NCI-H1930 (cell line): Measurements from ENCODE around the gene SSR3.
A peak's percentile ranks its signal among the peaks of the same experiment; 100 is the strongest.
"Not testable (repeated sequence)": the region's sequence is repeated elsewhere in the genome, so short reads cannot be mapped to it uniquely, and the experiment has no call there.

Experiments used
- DNase-seq, 2 experiments: peaks; one replicate each; lab custom pipeline; 2025; lab: John Stamatoyannopoulos, UW

The SSR3 gene

DNA sequence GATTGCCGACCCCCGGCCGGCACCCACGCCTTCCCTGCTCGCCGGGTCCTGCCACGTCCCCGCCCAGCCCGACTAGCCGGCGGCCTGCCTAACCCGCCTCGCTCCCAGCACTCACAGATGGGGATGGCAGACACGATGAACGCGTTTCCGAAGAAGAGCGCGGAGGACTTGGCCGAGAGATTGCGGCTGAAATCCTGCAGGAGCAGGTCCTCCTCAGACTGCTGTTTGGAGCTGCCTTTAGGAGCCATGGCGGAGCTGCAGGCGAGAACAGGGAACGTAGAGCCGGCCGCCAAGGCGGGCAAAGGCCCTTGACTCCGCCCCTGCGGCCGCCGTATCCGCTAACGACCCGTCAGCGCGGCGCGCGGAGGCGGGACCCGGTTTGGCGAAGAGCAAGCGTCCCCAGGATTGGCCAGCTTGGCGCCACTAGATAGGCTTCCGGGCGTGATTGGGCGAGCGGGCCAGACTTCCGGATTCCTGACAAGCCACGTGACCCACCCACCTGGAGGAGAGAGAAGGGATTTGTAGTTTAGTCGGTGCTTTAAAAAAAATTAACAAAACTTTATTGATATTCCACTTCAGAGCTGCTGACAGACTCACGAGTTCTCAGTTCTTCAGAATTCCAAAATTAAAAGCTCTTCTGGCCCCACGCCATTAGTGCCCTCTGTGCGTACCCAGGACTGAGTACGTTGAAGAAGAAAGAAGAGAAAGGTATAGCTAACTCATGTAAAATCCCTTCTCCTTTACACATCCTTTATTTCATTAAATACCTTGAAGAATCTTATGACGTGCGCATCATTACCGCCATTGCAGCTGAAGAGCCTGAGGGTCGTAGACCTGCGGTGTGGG, at the start of gene SSR3:
SSR3 (minus strand) TSS at position 276 of the 846 bp plus-strand sequence; CDS start at position 248, 28 bp downstream.
- peak; percentile 95 to 97 for DNase-seq

DNA sequence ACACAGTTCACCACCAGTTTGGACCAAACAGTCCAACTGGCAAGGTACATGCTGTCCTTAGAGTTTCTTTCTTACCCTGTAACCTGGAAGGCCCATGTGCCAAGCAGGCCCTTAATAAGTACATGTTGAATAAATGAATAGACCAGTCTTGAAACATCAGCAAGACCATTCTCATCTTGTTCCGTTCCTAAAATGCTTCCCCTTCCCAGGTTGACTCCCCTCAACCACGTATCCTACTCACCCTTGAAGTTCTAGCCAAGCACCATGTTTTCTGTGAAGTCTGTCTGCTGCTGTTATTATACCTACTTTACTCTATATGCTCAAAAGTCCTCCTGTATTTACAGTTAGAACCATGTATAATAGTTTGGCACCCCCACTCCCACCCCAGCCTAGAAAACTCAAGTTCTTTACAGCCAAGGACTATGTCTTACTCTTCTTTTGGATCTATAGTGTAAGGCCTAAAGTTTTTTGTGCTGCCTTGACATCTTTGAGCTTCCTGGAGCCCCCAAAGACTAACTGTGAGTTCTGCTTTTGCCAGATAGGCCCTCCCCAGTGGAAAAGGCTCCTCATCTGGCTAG, 49.2 kb upstream of the SSR3 start:
- DNase-seq = no peak

- no peak for DNase-seq
Measured at GRCh38 chr3:156603379-156604017, 48.6 kb upstream of the SSR3 start.

- no peak for DNase-seq
Measured at GRCh38 chr3:156602424-156602823, 47.5 kb upstream of the SSR3 start.

DNA sequence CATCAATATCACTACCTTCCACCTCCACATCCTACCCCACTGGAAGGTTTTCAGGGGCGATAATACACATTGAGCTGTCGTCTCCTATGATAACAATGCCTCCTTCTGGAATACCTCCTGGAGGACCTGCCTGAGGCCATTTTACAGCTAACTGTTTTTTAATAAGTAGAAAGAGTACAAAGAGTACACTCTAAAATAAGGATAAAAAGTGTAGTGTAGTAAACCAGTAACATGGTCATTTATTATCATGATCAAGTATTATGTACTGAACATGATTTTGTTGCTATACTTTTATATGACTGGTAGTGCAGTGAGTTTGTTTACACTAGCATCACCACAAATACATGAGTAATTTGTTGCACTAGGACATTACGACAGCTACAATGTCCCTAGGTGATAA, 46.6 kb upstream of the SSR3 start:
- no peak for DNase-seq

- DNase-seq = no peak
Measured at GRCh38 chr3:156600834-156601233, 45.9 kb upstream of the SSR3 start.

DNA sequence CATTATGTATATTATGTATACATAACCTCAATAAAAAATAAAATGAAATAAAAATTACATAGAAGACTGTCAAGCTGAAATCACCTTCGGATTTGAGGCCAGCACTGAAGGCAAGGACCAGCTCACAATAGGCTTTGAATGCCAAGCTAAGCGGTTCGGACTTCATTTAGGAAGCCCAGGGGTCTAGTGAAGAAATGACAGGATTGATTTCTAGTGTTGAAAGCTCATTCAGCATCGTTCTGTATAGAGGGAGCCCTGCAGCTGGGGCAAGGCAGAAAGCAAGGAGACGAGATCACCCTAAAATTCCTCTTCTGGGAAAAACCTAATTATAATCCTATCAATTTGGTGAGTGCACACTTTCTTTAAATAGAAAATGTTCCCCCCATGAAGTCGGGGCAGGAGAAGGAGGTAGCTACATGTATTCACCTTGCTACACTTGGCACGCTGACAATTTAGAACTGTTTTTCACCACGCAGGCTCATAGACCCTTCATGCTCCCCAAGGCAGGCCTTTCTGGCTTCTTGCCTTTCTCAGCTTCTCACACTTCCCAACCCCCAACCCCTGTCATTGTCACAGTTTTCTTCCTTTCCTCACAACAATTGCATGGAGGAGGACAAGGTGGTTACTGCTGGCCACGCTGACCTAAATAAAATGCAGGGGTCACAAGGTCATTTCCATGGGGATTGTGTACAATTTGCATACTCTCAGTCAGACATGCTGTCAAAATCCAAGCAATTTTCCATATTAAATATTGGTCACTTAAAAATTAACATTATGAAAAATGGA, 44.4 kb upstream of the SSR3 start:
- no peak for DNase-seq

- DNase-seq = no peak
Measured at GRCh38 chr3:156598413-156598812, 43.5 kb upstream of the SSR3 start.

GRCh38 chr3:156594219-156594683, 39.3 kb upstream of the SSR3 start:
- no peak for DNase-seq

DNA sequence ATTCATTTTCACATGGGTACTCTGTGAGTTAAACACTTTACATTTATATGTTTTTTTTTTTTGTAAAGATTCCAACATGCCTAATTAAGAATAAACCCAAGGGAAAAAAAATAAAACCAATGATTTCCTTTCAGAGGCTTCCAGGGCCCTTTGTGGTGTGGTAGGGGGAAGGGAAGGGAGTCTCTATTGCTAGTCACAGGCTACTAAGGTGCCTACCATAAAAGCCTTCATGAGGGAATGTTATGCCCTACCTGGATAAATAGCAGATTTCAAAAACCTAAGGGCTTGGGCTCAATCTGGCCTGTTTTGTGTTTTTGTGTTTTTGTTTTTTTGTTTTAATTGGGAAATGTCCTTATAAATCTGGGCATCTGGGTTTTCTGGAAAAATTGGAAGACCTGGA, 38.9 kb upstream of the SSR3 start:
- no peak for DNase-seq

- DNase-seq = not testable (repeated sequence)
Measured at GRCh38 chr3:156589806-156590205, 34.9 kb upstream of the SSR3 start.

- DNase-seq = no peak
Measured at GRCh38 chr3:156587760-156588069, 32.8 kb upstream of the SSR3 start.

- no peak for DNase-seq
Measured at GRCh38 chr3:156586905-156587759, 32.2 kb upstream of the SSR3 start.

DNA sequence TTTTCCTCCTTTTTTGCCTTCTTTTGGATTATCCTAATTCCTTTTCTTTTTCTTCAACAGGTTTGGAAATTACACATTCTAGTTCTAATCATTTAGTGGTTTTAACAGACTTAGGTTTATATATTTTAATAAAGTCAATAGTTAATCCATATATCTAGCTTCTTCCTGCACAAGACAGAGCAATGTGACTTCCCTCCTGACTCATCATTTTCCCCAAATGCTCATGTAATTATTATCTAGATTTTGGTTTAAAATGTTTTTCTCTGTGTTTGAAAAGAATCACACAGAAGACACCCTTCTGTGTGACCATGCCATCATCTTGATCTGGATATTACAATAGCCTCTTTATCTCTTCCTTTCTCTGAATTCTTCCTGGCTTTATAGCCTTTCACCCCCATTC, 28.6 kb upstream of the SSR3 start:
- no peak for DNase-seq

DNA sequence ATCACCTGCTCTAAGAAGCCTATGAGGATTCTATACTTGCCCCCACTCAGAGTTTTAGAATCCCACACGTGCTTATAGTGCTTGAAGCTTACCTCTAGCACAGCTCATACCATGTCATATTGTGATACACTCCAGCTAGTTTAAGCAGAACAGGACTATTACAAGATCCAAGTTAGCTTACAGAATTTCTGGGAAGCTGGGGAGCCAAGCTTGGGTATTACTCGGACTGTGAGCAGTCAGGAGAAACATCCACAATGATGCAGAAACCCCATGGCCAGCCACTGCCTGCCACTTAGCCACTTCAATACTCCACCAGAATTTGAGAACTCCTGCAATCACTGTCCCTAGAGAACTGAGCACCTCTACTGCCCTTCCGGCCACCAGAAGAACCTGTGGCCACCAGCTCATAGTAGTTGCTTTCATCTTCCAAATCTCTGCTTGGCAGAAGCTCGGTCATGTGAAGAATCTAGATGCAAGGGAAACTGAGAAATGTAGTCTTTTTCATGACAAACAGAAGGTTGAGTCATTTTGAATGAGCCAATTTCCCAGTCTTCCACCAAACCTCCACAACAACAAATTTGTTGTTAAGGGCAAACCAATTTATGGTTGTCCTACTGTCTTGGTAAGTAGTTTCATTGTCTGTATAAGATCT, 27.7 kb upstream of the SSR3 start:
- no peak for DNase-seq

DNA sequence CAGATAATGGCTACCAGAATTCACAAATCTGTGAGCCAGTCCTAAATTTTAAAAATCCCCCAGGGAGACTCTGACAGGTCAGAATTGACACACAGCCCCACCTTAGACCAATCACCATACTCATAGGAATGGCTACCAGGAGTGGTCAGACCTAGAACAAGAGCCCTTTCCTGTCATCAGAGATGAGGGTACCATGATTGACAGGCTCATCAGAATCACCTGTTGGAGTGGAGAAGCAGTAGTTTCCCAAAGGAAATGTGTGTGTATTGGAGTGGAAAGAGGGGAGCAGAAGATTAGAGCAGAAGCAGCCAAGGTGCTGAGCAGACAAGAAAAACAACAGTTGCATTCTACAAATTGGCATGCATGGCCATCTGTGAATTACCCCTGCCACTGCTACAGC, 27.0 kb upstream of the SSR3 start:
- no peak for DNase-seq

- DNase-seq = no peak
Measured at GRCh38 chr3:156581033-156581432, 26.1 kb upstream of the SSR3 start.

GRCh38 chr3:156579427-156579851, 24.5 kb upstream of the SSR3 start:
- no peak for DNase-seq

DNA sequence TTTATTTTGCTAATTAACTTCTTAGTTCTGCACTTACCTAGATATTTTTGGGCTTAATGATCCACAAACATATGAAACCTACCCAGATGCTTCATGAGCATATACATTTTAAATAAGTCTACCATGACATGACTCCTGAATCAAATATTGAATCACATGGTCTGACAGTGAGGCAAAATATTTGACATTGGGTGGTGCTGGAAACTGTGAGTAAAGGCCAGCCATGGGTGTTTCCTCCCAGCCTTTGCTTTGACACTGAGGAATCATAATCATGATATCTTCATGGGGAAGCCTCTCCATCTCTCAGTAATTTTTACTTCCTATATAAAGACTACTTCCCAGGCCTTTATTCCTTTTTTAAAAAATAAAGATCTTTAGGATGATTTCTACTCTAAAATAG, 22.8 kb upstream of the SSR3 start:
- DNase-seq = no peak

GRCh38 chr3:156576651-156577348, 21.9 kb upstream of the SSR3 start:
- DNase-seq = no peak
